GM18508 (cell line): ENCODE data around the gene SETBP1.

Source experiments
- ATAC-seq: cut with Tn5 transposase; IDR thresholded peaks from one replicate; pipeline ENCODE4 v1.9.1; 2021; ENCODE audit warnings: moderate number of reproducible peaks; ENCODE audit not compliant: insufficient read depth, unreplicated experiment

Gene SETBP1

GRCh38 chr18:44678725-44679055, 2.0 kb upstream of the SETBP1 start:
- no peak for ATAC-seq

- ATAC-seq, result peak; percentile 78
Measured at GRCh38 chr18:44679056-44679913, 1.4 kb upstream of the SETBP1 start.

DNA sequence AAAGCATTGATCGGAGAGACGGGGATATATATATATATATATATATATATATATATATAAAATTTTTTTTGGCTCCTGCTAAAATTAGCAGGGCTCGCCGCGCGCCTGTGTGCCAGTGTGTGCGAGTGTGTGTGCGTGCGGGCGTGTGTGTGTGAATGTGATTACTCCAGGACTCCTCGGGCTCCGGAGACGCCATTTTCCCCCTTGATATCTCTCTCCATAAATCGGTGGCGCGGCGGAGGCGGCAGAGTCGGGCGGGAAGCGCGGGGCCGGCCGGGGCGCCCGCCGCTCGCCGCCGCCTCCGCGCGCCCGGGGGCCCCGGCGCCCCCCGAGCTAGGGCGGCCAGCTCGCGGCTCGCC, 795 bp upstream of the SETBP1 start:
- ATAC-seq, result no peak

DNA sequence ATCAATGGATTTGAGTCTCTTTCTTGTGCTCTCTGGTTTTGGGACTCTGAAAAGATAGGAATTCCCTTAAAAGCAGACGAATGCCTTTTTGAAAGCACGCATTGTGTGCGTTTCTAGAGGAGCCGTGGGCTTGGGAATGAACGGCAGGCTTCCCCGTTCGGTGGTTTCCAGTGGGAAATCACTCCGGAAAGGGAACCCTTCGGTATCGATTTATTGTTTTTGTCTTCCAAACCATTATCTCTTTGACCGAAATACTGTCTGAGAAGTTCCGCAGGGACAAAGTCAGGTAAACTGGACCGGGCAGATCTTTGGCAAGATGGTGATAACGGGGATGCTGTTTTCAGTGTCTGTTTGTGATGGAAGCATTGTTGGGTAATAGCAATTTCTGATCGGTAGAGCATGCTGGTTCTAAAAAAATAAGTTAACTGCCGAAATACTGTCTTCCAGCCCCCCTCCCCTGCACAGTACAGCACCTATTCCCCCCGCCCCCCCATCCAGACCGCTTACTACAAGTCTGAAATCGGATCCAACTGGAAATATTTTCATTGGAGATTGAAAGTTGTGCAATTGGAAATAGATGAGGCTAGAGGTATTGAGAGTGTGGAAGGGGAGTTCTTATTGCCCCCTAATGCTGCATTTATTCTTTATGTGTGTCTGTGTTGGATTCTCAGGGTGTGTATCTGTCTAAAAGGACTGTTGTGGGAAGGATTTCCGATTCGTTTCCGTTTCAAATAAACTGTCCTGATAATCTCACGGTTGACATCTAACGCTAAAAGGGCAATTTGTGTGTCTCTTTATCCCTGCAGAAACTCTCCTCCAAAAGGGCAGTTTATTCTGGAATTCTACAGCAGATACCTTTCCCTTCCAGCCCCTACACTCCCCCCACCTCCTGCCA, 635 bp downstream of the SETBP1 start:
- no peak for ATAC-seq

- ATAC-seq, result no peak
Measured at GRCh38 chr18:44682201-44682870, 1.6 kb downstream of the SETBP1 start.

DNA sequence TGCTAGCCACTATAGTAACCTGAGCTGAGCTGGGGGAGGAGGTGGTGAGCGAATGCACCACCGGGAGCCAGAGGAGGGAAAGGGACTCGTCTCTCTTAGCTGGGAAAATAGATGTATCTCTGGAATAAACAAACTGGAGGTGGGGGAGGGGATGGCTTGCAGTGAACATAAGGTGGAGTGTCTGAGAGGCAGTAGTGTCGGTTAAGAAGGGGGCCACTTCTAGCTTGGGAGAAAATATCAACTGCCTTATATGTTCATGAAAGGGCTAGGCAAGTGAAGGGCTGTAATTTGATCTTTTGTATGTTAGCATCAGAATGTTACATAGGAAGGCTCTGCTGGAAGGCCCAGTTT, 2.2 kb downstream of the SETBP1 start:
- no peak for ATAC-seq

- ATAC-seq, result no peak
Measured at GRCh38 chr18:44683556-44683955, 2.9 kb downstream of the SETBP1 start.

DNA sequence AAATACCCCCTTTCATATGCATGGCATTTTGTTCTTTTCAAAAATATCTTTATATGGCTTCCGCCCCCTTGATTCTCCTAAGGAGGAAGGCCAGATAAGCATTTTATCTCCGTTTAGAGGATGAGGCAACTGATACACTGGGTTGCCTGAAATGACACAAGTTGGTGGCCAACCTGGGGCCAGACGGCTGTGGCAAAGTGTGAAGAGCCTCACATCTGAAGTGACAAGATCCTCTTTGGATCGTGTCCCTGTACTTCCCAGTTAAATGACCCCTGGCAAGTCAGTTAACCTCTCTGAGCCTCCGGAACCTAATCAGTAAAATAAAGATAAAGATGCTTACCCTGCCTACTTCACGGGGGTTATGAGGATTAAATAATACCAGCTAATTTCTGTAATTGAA, 4.6 kb downstream of the SETBP1 start:
- ATAC-seq, result no peak

DNA sequence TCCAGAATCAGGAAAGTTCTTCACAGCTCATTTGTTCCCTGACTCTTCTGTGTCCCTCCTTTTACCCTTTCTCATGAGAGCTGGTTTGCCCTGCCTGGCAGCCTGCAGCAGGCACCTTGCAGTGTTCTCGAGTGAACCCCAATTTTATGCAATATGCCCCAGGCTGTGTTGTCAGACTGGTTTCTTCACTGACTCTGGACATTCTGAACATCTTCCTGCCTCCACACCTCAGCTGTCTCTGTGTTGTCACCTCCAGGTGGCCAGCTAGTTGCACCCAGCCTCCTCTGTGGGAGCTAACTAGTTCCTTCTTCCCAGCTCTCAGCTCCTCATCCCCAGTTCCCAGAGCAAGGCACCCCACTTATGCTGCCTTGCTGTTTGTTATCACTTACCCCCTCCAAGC, 5.5 kb downstream of the SETBP1 start:
- ATAC-seq, result no peak

GRCh38 chr18:44687421-44687820, 6.7 kb downstream of the SETBP1 start:
- ATAC-seq, result no peak

DNA sequence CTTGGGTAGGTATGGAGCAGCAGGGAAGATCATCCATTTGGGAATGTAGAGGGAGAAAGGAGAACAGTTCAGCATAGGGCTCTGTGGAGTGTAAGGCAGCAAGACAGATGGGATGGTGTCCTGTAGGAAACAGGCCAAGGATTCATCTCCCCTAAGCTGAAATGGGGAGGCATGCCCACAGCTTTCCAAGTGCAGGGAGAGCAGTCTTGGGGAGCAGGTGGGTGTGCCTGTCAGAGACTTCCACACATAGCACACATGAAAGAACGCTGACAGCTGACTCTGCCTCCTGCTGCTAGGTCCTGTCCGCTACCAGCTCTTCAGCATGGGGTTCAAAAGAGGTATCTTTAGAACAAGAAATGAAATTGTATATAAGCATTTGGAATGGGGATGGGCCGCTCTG, 9.0 kb downstream of the SETBP1 start:
- ATAC-seq, result no peak

GRCh38 chr18:44691148-44691925, 10.6 kb downstream of the SETBP1 start:
- no peak for ATAC-seq

DNA sequence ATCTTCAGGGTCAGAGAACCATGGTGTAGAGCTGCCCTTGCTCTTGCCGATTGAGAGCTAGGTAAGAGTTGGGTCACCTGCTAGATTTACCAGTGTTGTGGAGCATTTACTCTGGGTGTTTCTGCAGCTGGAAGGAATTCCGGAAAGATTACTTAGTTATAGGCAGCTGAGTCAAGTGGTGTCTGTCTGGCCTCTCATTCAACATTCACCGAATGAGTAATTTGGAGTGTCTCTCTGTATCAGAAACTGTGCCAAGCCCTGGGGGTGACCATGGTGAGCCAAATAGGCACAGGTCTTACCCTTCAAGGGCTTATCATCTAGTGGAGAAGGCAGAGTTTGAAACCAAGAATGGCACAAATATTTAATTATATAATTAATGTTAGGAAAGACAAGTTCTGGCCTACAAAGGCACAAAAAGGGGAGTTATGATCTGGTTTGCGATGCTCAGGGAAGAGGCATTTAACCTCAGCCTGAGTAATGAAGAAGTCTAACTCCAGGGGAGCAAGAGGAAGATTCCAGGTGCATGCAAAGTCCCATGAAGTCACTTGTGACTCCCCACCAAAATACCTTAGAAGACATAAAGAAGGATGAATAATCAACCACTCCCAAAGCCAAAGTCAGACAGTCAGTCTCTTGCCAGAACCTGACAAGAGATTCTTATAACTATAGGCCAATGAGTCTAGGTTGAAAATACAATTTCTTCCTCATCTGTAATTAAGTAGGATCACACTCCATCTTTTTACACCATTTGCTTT, 12.5 kb downstream of the SETBP1 start:
- no peak for ATAC-seq

- ATAC-seq, result no peak
Measured at GRCh38 chr18:44695503-44695902, 14.8 kb downstream of the SETBP1 start.

- ATAC-seq, result no peak
Measured at GRCh38 chr18:44696892-44697291, 16.2 kb downstream of the SETBP1 start.

GRCh38 chr18:44697315-44697714, 16.6 kb downstream of the SETBP1 start:
- ATAC-seq, result no peak

DNA sequence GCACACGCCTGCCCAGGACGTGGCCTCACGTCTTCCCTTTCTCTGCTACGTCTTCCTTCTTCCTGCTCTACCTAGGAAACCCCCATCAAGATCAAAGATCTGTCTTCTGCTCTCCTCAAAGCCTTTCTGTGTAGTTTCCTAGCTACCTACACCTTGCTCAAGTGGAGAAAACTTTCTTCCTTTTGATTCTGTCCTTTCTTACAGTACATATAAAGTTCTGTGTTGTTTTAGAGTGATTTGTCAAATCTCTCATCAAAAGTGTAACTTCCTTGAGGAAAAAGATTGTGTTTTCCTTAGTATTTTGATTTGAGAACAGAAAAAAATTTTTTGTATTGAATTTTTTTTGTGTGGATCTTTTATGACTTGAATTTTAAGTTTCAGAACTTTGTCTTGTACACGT, 17.8 kb downstream of the SETBP1 start:
- ATAC-seq, result no peak

GRCh38 chr18:44699572-44700261, 19.0 kb downstream of the SETBP1 start:
- no peak for ATAC-seq

DNA sequence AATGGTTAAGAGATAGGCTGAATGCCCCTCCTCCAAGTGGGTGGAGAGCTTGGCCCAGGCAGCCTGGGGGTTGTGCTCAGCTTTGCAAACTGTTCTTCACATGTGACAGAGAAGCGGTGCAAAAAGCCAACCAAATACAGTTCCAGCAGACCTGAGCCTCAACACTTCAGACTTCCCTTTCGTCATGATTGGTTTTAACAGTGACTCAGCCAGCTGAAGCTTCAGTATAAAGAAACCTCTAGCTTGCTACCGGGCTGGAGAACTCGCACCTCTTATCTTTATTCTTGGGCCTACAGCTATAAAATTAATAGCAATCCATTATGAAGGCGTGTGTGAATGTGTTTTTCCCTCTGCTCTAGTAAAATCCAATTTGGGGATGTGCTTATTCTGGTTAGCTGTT, 20.0 kb downstream of the SETBP1 start:
- ATAC-seq, result peak; percentile 69
